ENCODE measurements around the gene LYPD8.

DNA sequence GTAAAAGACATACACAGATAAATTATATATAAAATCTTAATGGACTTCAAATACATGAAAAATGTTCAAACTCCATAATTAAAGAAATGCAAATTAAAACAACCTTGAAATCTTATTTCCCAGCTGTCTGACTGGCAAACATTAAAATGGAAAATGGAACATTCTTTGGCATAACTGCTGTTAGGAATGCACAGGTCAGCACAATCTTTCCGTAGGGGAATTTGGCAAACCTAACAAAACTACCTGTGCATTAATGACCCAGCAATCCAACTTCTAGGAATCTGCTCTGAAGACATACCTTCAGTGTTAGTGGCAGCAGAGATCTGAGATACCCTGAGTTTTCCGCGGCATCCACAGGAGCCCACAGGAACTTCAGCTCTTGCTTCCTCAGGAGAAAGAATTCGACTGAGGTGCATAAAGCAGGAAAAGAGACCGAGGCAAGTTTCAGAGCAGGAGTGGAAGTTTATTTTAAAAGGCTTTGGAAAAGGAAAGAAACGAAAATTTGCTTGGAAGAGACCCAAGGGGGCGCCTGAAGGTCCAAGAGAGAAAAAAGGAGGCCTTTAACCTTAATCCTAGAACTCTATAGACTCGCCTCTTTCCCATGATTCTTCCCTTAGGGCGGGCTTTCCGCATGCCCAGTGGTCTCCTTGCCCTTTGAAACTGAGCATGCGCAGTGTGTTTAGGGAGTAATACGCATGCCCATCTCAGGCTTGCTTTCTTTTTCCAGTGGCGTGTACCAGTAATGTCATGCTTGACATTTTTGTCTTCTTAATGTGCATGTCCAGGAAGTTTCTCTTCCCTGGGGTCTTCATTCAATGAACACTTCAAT lies 24.8 kb downstream of the LYPD8 start:
- no peak for TF ChIP-seq EZH2 (IDR thresholded peaks at IDR 0.05; ENCODE audit: insufficient read depth, low read length)
- TF ChIP-seq, protein P1, sequence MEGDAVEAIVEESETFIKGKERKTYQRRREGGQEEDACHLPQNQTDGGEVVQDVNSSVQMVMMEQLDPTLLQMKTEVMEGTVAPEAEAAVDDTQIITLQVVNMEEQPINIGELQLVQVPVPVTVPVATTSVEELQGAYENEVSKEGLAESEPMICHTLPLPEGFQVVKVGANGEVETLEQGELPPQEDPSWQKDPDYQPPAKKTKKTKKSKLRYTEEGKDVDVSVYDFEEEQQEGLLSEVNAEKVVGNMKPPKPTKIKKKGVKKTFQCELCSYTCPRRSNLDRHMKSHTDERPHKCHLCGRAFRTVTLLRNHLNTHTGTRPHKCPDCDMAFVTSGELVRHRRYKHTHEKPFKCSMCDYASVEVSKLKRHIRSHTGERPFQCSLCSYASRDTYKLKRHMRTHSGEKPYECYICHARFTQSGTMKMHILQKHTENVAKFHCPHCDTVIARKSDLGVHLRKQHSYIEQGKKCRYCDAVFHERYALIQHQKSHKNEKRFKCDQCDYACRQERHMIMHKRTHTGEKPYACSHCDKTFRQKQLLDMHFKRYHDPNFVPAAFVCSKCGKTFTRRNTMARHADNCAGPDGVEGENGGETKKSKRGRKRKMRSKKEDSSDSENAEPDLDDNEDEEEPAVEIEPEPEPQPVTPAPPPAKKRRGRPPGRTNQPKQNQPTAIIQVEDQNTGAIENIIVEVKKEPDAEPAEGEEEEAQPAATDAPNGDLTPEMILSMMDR (IDR thresholded peaks at IDR 0.05; ENCODE audit: insufficient read depth, low read depth, low read length), result no peak
